ENCODE results near the gene EIPR1. TPM values are rescaled to one million over a fixed set of nuclear protein-coding genes. Genes with fewer than 3 reads are reported as not detected.

EIPR1 gene
- total RNA-seq, 4 donors from 2014 or later: 13.1 to 41.0 (median 27.4) TPM

DNA sequence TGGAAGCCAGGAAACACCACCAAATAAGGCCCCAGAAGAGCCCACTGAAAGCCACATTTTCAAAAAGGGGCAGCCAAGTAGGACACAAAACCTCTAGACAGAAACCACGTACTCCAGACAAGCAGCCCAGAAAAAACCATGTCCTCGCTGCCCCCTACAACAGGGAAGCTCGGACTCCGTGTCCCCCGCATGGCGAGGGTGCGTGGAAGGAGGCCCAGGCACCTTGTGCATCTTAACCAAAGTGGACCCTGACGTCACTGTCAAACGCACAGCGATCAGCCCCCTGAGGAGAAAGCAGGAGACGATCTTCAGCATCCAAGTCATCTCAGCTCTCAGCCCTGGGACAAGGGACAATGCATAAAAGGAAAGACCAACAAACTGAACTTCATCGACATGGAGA, 168.4 kb downstream of the EIPR1 start:
- in situ Hi-C loops (cut with MboI; ENCODE audit: low pct_ligation_motif_present in 1 of 4, low pct_unique_long_range_greater_than_20kb in 1 of 4, low sequenced_read_pairs in 3 of 4) (no loop called here), intact Hi-C loops (cut with DNase I; ENCODE audit: low total_unique reads) (no loop called here)
- Histone ChIP-seq H3K4me1 (no peaks in the 10 kb centered on the region), H3K36me3 (peaks cover 0 to 4% (median 0%) of the 10 kb centered on the region in 4 donors), H3K27ac (no peak overlapping the region), H3K27me3 (no peaks in the 10 kb centered on the region), H3K9me3 (no peaks in the 10 kb centered on the region), H3K4me3 (no peak overlapping the region)
- TF ChIP-seq POLR2A (IDR thresholded peaks at IDR 0.05): no peak
- TF ChIP-seq EP300 (IDR thresholded peaks at IDR 0.05; ENCODE audit: low read depth): no peak
- TF ChIP-seq POLR2AphosphoS5 (IDR thresholded peaks at IDR 0.05): no peak
- TF ChIP-seq, protein P1, sequence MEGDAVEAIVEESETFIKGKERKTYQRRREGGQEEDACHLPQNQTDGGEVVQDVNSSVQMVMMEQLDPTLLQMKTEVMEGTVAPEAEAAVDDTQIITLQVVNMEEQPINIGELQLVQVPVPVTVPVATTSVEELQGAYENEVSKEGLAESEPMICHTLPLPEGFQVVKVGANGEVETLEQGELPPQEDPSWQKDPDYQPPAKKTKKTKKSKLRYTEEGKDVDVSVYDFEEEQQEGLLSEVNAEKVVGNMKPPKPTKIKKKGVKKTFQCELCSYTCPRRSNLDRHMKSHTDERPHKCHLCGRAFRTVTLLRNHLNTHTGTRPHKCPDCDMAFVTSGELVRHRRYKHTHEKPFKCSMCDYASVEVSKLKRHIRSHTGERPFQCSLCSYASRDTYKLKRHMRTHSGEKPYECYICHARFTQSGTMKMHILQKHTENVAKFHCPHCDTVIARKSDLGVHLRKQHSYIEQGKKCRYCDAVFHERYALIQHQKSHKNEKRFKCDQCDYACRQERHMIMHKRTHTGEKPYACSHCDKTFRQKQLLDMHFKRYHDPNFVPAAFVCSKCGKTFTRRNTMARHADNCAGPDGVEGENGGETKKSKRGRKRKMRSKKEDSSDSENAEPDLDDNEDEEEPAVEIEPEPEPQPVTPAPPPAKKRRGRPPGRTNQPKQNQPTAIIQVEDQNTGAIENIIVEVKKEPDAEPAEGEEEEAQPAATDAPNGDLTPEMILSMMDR (IDR thresholded peaks at IDR 0.05): no peak
- no peak for DNase-seq
- 91 to 100% methylated on average over 10 to 12 of the region's 12 CpGs for WGBS, 2 donors (ENCODE audit: low coverage in 1 of 2)

DNA sequence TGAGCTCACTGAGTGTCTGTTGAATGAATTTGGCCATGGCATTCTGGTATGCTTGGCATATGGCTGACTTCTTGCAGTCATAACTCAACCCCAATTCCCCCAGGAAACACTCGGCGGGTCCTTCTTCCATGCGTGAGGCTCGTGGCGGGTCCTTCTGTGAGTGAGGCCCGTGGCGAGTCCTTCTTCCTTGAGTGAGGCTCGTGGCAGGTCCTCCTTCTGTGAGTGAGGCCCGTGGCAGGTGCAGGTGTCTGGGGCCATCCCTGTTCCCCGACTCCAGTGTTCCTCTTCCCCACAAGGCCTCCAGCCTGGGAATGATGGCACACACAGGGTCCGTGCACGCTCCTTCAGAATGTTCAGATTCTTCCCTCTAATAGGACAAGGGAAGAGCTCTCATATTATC, 169.0 kb downstream of the EIPR1 start:
- H3K4me1 ChIP-seq: no peaks in the 10 kb centered on the region
- no peak overlapping the region for H3K4me3 ChIP-seq
- intact Hi-C loops (cut with DNase I; ENCODE audit: low total_unique reads): no loop called here
- in situ Hi-C loops (cut with MboI; ENCODE audit: low pct_ligation_motif_present in 1 of 4, low pct_unique_long_range_greater_than_20kb in 1 of 4, low sequenced_read_pairs in 3 of 4): no loop called here
- TF ChIP-seq EP300 (IDR thresholded peaks at IDR 0.05; ENCODE audit: low read depth) (no peak), POLR2AphosphoS5 (IDR thresholded peaks at IDR 0.05) (no peak), POLR2A (IDR thresholded peaks at IDR 0.05) (no peak)
- TF ChIP-seq, protein P1 (IDR thresholded peaks at IDR 0.05): no peak
- 98% methylated on average over 12 of the region's 12 CpGs; no CpG with 5 or more reads in 1 of the 2 donors for WGBS, 2 donors (ENCODE audit: low coverage in 1 of 2)
- H3K27me3 ChIP-seq: no peaks in the 10 kb centered on the region
- no peak for DNase-seq
- H3K27ac ChIP-seq: no peak overlapping the region
- peaks cover 0 to 4% (median 0%) of the 10 kb centered on the region in 4 donors for H3K36me3 ChIP-seq
- H3K9me3 ChIP-seq: no peaks in the 10 kb centered on the region

DNA sequence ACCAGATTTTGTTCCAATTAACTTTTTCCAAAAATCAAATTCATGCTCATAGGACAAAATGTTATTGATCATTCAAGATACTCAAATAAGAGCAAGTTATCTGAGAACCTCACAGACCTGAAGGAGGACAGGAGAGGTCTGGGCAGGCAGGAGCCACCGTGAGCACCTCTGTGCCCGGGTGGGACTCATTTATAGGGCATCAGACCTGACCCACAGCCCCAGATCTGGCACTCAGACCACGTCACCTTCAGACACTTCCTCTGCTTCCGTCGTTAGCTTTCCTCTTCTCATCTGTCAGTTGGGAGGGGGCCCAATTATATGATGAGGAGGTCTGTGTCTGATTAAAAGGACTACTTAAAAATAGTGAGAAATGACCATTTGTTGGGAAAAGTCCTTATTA, 169.4 kb downstream of the EIPR1 start:
- in situ Hi-C loops (cut with MboI; ENCODE audit: low pct_ligation_motif_present in 1 of 4, low pct_unique_long_range_greater_than_20kb in 1 of 4, low sequenced_read_pairs in 3 of 4) (no loop called here), intact Hi-C loops (cut with DNase I; ENCODE audit: low total_unique reads) (no loop called here)
- Histone ChIP-seq H3K9me3 (no peaks in the 10 kb centered on the region), H3K27me3 (no peaks in the 10 kb centered on the region), H3K36me3 (peaks cover 0 to 4% (median 0%) of the 10 kb centered on the region in 4 donors), H3K4me3 (no peak overlapping the region), H3K4me1 (no peaks in the 10 kb centered on the region), H3K27ac (no peak overlapping the region)
- DNase-seq: no peak
- 83% methylated on average over 5 of the region's 5 CpGs; no CpG with 5 or more reads in 1 of the 2 donors for WGBS, 2 donors (ENCODE audit: low coverage in 1 of 2)
- TF ChIP-seq, protein P1 (IDR thresholded peaks at IDR 0.05): no peak
- no peak for TF ChIP-seq EP300 (IDR thresholded peaks at IDR 0.05; ENCODE audit: low read depth)
- no peak for TF ChIP-seq POLR2A (IDR thresholded peaks at IDR 0.05)
- no peak for TF ChIP-seq POLR2AphosphoS5 (IDR thresholded peaks at IDR 0.05)

DNA sequence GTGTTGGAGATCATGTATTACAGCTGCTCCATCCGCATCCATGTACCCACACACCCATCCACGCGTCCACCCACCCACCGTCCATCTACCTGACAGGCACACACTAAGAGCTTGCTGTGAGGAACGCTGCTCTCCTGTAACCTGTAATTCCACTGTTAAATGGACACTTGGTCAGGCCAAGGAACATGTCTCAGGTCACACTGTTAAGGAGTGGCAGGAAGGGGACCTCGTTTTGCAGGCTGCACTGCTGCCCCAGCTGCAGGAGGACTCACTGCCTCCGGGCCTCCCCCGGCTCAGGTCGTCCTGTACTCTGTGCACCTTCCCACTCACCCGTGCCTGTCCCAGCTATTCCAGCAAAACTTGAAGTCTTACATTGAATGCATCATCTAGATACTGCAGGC, 170.5 kb downstream of the EIPR1 start:
- 94% methylated on average over 10 of the region's 10 CpGs; no CpG with 5 or more reads in 1 of the 2 donors for WGBS, 2 donors (ENCODE audit: low coverage in 1 of 2)
- H3K27ac ChIP-seq: no peak overlapping the region
- intact Hi-C loops (cut with DNase I; ENCODE audit: low total_unique reads): no loop called here
- H3K9me3 ChIP-seq: no peaks in the 10 kb centered on the region
- in situ Hi-C loops (cut with MboI; ENCODE audit: low pct_ligation_motif_present in 1 of 4, low pct_unique_long_range_greater_than_20kb in 1 of 4, low sequenced_read_pairs in 3 of 4): no loop called here
- H3K4me3 ChIP-seq: no peak overlapping the region
- TF ChIP-seq EP300 (IDR thresholded peaks at IDR 0.05; ENCODE audit: low read depth): no peak
- TF ChIP-seq, protein P1 (IDR thresholded peaks at IDR 0.05): no peak
- TF ChIP-seq POLR2AphosphoS5 (IDR thresholded peaks at IDR 0.05): no peak
- no peak for TF ChIP-seq POLR2A (IDR thresholded peaks at IDR 0.05)
- no peaks in the 10 kb centered on the region for H3K4me1 ChIP-seq
- DNase-seq: no peak
- H3K36me3 ChIP-seq: no peaks in the 10 kb centered on the region
- no peaks in the 10 kb centered on the region for H3K27me3 ChIP-seq
